Mucosa of descending colon (tissue), 3 donors: Measurements from ENCODE around the gene AGTPBP1. TPM values are rescaled to one million over a fixed set of nuclear protein-coding genes. Genes with fewer than 3 reads are reported as not detected.

Experiments
- ATAC-seq: fragments of 200-7000 bp; cut with Tn5 transposase; one replicate; pipeline ENCODE4 v1.9.1; 2020; ENCODE audit warnings: mild to moderate bottlenecking, moderate library complexity
- DNase-seq, 3 donors: peaks; one replicate each; pipeline ENCODE4 v3.0.0-alpha.2; 2020
- H3K36me3 ChIP-seq: fragments of 200-600 bp; one replicate; pipeline ENCODE4 v1.8.0; 2021; ENCODE audit warnings: low read depth, mild to moderate bottlenecking
- H3K4me1 ChIP-seq: fragments of 200-600 bp; one replicate; pipeline ENCODE4 v1.8.0; 2021; ENCODE audit warnings: low read depth, mild to moderate bottlenecking
- H3K4me3 ChIP-seq: fragments of 200-600 bp; one replicate; pipeline ENCODE4 v1.8.0; 2021; ENCODE audit warnings: mild to moderate bottlenecking
- H3K9me3 ChIP-seq: fragments of 200-600 bp; one replicate; pipeline ENCODE4 v1.8.0; 2021; ENCODE audit warnings: mild to moderate bottlenecking
- CTCF ChIP-seq: fragments of 200-600 bp; IDR thresholded peaks from one replicate; pipeline ENCODE4 v1.8.0; 2022; ENCODE audit warnings: antibody characterized with exemption, mild to moderate bottlenecking
- intact Hi-C, 2 donors: fragments of 100-400 bp; cut with DNase I in 1 of 2; cut with micrococcal nuclease in 1 of 2; formaldehyde crosslinking; loops; one replicate each; pipeline versions ENCODE4 v1.11.0 to v1.11.1; 2022; cut with DNase I, micrococcal nuclease
- total RNA-seq, 3 donors: library from RNA; stranded (reverse); fragmentation: NEBNext Ultra II Directional in 2 of 3; extraction: Animal tissue kit (Norgen Biotek cat#: 25700) in 2 of 3; gene quantifications; one replicate each; pipeline versions ENCODE4 v1.2.1 to v1.2.4, GENCODE V29; 2021 to 2023
- donor health status: DM: no; HTN: no; CAD: no; lungs with moderate emphysema.
- donor health status: DM: no; HTN: no; CAD: no.
- donor health status: DM: no; HTN: yes; CAD: no.

Gene AGTPBP1
- total RNA-seq, 3 donors from 2014 or later = 11.7 to 17.9 (median 15.9) TPM

DNA sequence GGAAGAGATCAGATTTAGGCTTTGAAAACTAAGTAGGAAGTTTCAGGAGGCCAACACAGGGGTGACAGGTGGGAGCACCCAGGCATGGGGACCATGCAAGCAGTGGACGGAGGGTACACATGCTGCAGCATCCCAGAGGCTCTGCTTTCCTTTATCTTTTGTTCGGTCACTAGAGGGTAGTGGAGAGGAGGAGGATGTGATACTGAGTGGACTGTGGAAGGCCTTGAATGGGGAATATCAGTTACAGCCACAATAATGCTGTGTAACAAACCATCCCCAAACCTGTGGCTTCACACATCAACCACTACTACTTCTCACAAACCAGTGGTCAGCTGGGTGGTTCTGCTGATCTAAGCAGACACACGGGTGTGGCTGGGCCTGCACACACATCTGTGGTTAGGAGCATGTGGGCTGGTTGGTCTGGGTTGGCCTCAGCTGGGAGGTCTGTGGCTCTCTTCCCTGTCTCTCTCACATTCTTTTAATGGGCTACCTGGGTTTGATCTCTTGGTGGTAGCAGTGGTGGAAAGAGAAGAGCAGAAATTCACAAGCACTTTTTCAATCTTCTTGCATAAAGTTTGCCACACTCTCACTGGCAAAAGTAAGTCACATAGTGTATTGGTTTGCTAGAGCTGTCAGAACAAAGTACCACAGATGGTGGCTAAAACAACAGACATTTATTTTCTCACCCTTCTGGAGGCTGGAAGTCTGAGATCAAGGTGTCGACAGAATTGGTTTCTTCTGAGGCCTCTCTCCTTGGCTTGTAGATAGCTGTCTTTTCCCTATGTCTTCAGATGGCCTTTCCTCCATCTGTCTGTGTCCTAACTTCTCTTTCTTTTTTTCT lies 238.7 kb downstream of the AGTPBP1 start:
- TF ChIP-seq CTCF = no peak
- Histone ChIP-seq H3K36me3 (no peaks in the 10 kb centered on the region), H3K4me1 (no peaks in the 10 kb centered on the region), H3K9me3 (no peaks in the 10 kb centered on the region), H3K4me3 (no peak overlapping the region)
- DNase-seq = no peak
- ATAC-seq = no peak
- intact Hi-C loops = no loop called here

- DNase-seq = no peak
- TF ChIP-seq CTCF = no peak
- ATAC-seq = no peak
- no peaks in the 10 kb centered on the region for H3K9me3 ChIP-seq
- H3K36me3 ChIP-seq = no peaks in the 10 kb centered on the region
- no peaks in the 10 kb centered on the region for H3K4me1 ChIP-seq
- no peak overlapping the region for H3K4me3 ChIP-seq
- intact Hi-C loops = no loop called here
Observed at GRCh38 chr9:85501882-85502281, 239.9 kb downstream of the AGTPBP1 start.

GRCh38 chr9:85501456-85501855 lies 240.3 kb downstream of the AGTPBP1 start:
- ATAC-seq (no peak), DNase-seq (no peak)
- no peaks in the 10 kb centered on the region for H3K9me3 ChIP-seq
- H3K4me3 ChIP-seq = no peak overlapping the region
- TF ChIP-seq CTCF = no peak
- H3K4me1 ChIP-seq = no peaks in the 10 kb centered on the region
- no peaks in the 10 kb centered on the region for H3K36me3 ChIP-seq
- intact Hi-C loops = no loop called here

Other genes with a start within 250 kb of the AGTPBP1 start
- gene NAA35, start 199.2 kb upstream of the AGTPBP1 start, total RNA-seq = 10 to 100 TPM; 29.7 to 37.4 (median 31.0) TPM